ENCODE measurements around the gene AKTIP. TPM values are rescaled to one million over a fixed set of nuclear protein-coding genes. Genes with fewer than 3 reads are reported as not detected.

AKTIP gene
- total and polyA plus RNA-seq, 9 of the 15 experiments (the other 6 are each of a cell fraction or from before 2014, with no cell fraction given), result 3.0 to 10.7 (median 4.4) TPM

GRCh38 chr16:53542283-53542682 is 39.3 kb upstream of the AKTIP start (continued):
- no peak for TF ChIP-seq ZFP36 (IDR thresholded peaks at IDR 0.05; ENCODE audit: low read depth, low read length, partially characterized antibody)
- TF ChIP-seq ARNT (IDR thresholded peaks at IDR 0.05), result no peak
- no peak for TF ChIP-seq ZKSCAN3 (CRISPR knock-in tag; IDR thresholded peaks at IDR 0.05)
- TF ChIP-seq JUN (IDR thresholded peaks at IDR 0.05; ENCODE audit: borderline replicate concordance, low read depth, low read length), result no peak
- no peak for TF ChIP-seq JUN (CRISPR knock-in tag; IDR thresholded peaks at IDR 0.05; ENCODE audit: borderline replicate concordance)

- no peak overlapping the region for H3K9ac ChIP-seq (ENCODE audit: insufficient read depth in 1 of 2, low read depth in 2 of 2, low read length in 2 of 2)
- no peaks in the 10 kb centered on the region for H3K36me3 ChIP-seq (ENCODE audit: control insufficient read depth, insufficient read depth, low read length)
- FAIRE-seq (no peak), ATAC-seq (no peak), DNase-seq (ENCODE audit: extremely low read depth in 1 of 4, low spot score in 3 of 4) (no peak)
- no TSS peak for BruUV-seq (replicated peaks)
- in situ Hi-C loops (cut with MboI) (no loop called here), intact Hi-C loops (cut with micrococcal nuclease) (loop anchor here (10.0 kb wide), 1 partner anchor 213 kb away; no protein-coding TSS in a partner anchor)
- no peaks in the 10 kb centered on the region for H3K9me1 ChIP-seq (ENCODE audit: control insufficient read depth, insufficient read depth, low read length)
- 6% methylated on average over 9 of the region's 9 CpGs for WGBS (ENCODE audit: insufficient coverage, low coverage, missing lambda C conversion rate)
- POLR2A ChIA-PET, result no interaction called here
- no peaks in the 10 kb centered on the region for H3K4me1 ChIP-seq (replicated peaks in 1 of 2; ENCODE audit: control insufficient read depth in 2 of 2, insufficient read depth in 2 of 2, low read length in 2 of 2)
- no peaks in the 10 kb centered on the region for H3K79me2 ChIP-seq (ENCODE audit: control insufficient read depth, insufficient read depth, low read length)
- H3K4me3 ChIP-seq, result no peak overlapping the region
- TF ChIP-seq FOXP4 (CRISPR knock-in tag; IDR thresholded peaks at IDR 0.05; ENCODE audit: borderline replicate concordance), result no peak
- no peak for TF ChIP-seq HDAC2 (IDR thresholded peaks at IDR 0.05)
- TF ChIP-seq SIN3A (IDR thresholded peaks at IDR 0.05; ENCODE audit: borderline replicate concordance in 2 of 2, control insufficient read depth in 1 of 2, low read depth in 2 of 2, low read length in 2 of 2), result no peak
- TF ChIP-seq SRF (CRISPR knock-in tag; IDR thresholded peaks at IDR 0.05), result no peak
- no peak for TF ChIP-seq TAL1 (IDR thresholded peaks at IDR 0.05)
- TF ChIP-seq ZNF408 (CRISPR knock-in tag; IDR thresholded peaks at IDR 0.05; ENCODE audit: low read depth), result no peak
- TF ChIP-seq PHTF2 (CRISPR knock-in tag; IDR thresholded peaks at IDR 0.05), result no peak
- no peak for TF ChIP-seq RBM15 (IDR thresholded peaks at IDR 0.05; ENCODE audit: insufficient read depth, low read length)
- H3K27me3 ChIP-seq (ENCODE audit: control insufficient read depth in 2 of 2, insufficient read depth in 2 of 2, low read length in 2 of 2), result peaks cover 21 to 25% of the 10 kb centered on the region in 2 experiments
- no peak overlapping the region for H3K27ac ChIP-seq (ENCODE audit: extremely low read depth, low read depth, low read length)
- H4K20me1 ChIP-seq (replicated peaks; ENCODE audit: control insufficient read depth, insufficient read depth, low read length), result no peaks in the 10 kb centered on the region
- CTCF ChIA-PET (ENCODE audit: low intra/inter-chr PET ratio), result no interaction called here
- H3K4me2 ChIP-seq (ENCODE audit: insufficient read depth, low read length), result no peak overlapping the region
- no peak overlapping the region for H2AFZ ChIP-seq (ENCODE audit: low read depth, low read length)
- H3K9me3 ChIP-seq (replicated peaks; ENCODE audit: control insufficient read depth, insufficient read depth, low read depth, low read length), result no peaks in the 10 kb centered on the region
Observed at GRCh38 chr16:53541326-53541725, 38.3 kb upstream of the AKTIP start.
